Esophagus muscularis mucosa (tissue), 4 donors: ENCODE measurements around the gene HERPUD1. TPM values are rescaled to one million over a fixed set of nuclear protein-coding genes. Genes with fewer than 3 reads are reported as not detected.
A peak's percentile ranks its signal among the peaks of the same experiment; 100 is the strongest.

ENCODE experiments used
- DNase-seq: peaks from one replicate; pipeline ENCODE4 v3.0.0-alpha.2; 2017; ENCODE audit errors: extremely low spot score
- H3K27ac ChIP-seq, 4 donors: fragments of 200-600 bp; sonication (generic); replicated peaks in 1 of 4; 1 replicate in 3 of 4; 2 replicates in 1 of 4; pipeline ENCODE4 v1.5.1; 2016 to 2019; ENCODE audit warnings: mild to moderate bottlenecking in 1 of 4
- H3K27me3 ChIP-seq, 4 donors: fragments of 200-600 bp; sonication (generic); one replicate each; pipeline versions ENCODE4 v1.5.1 to v1.6.0; 2016 to 2019
- H3K36me3 ChIP-seq, 4 donors: fragments of 200-600 bp; sonication (generic); one replicate each; pipeline ENCODE4 v1.5.1; 2016 to 2019
- H3K4me1 ChIP-seq, 4 donors: fragments of 200-600 bp; sonication (generic); one replicate each; pipeline ENCODE4 v1.5.1; 2016 to 2019
- H3K4me3 ChIP-seq, 4 donors: fragments of 200-600 bp; sonication (generic); 1 replicate in 2 of 4; 2 replicates in 2 of 4; pipeline ENCODE4 v1.5.1; 2016 to 2019; ENCODE audit warnings: mild to moderate bottlenecking in 4 of 4, moderate library complexity in 1 of 4
- H3K9me3 ChIP-seq, 4 donors: fragments of 200-600 bp; sonication (generic); 1 replicate in 3 of 4; 2 replicates in 1 of 4; pipeline ENCODE4 v1.5.1; 2016 to 2019
- EP300 ChIP-seq: sonication (generic); formaldehyde crosslinking; IDR thresholded peaks from one replicate; pipeline ENCODE4 v1.6.1; 2017; ENCODE audit warnings: antibody characterized with exemption
- POLR2A ChIP-seq: fragments of 450-650 bp; IDR thresholded peaks from one replicate; pipeline ENCODE4 v1.6.1; 2017; ENCODE audit warnings: antibody characterized with exemption, moderate library complexity, mild to moderate bottlenecking, low read depth
- POLR2AphosphoS5 ChIP-seq, 2 donors: sonication (generic); formaldehyde crosslinking; IDR thresholded peaks; one replicate each; pipeline ENCODE4 v1.6.1; 2017; ENCODE audit warnings: antibody characterized with exemption in 2 of 2
- WGBS: methylation state at CpG from one replicate; pipeline ENCODE4 v1.1.5; 2018; 5-methylcytosine and 5-hydroxymethylcytosine counted together
- intact Hi-C: fragments of 100-400 bp; cut with DNase I; formaldehyde crosslinking; loops from one replicate; pipeline ENCODE4 v1.15.1; 2023
- total RNA-seq, 4 donors: library from RNA; depleted of rRNA; stranded (reverse); fragments of >200 nt; gene quantifications; one replicate each; pipeline versions ENCODE4 v1.1.0 to v1.2.1, GENCODE V29; 2016
- TF ChIP-seq, protein P1 (sequence below), 3 experiments: fragments of 200-600 bp in 2 of 3; fragments of 450-650 bp in 1 of 3; sonication (generic) in 2 of 3; IDR thresholded peaks; one replicate each; pipeline ENCODE4 v1.5.1; 2017 to 2019; ENCODE audit warnings: antibody characterized with exemption in 3 of 3, mild to moderate bottlenecking in 2 of 3, moderate library complexity in 1 of 3

HERPUD1 gene
- total RNA-seq, 4 donors from 2014 or later, result 64.0 to 99.7 (median 71.5) TPM

DNA sequence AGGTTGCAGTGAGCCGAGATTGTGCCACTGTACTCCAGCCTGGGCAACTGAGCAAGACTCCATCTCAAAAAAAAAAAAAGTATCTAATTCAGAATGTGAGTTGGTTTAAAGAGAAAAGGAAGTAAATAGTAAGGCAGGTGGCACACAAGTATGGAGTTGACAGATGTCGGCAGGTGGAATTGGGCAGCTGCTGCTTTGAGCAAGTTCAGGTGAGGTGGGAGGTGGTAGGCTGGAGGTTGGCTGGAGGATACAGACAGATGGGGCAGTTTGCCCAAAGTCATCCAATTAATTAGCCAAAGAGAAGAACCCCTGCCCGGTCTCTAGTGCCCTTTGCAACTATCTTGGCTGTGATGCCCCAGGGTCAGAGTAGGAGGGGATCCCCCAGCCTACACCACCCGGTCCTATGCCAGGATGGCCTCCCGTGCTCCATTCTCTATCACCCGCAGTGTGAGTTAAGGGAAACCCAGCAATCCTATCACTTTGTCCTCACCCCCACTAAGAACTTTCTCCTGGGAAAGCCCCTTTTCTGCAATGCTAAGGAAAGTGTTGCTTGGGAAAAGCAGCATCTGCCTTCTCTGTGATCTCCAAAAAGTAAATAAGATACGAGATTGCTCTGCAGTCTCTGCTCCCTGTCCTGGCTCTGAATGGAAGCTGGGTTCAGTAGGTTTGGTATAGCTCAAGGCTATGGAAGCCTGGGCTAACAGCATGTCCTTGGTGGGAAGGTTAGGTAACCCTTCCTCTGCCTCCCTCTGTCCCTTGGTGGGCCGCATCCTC is 34.7 kb upstream of the HERPUD1 start:
- Histone ChIP-seq H3K4me3 (no peak overlapping the region), H3K4me1 (no peaks in the 10 kb centered on the region), H3K27ac (no peak overlapping the region), H3K9me3 (no peaks in the 10 kb centered on the region), H3K27me3 (no peaks in the 10 kb centered on the region), H3K36me3 (no peaks in the 10 kb centered on the region)
- WGBS, result 88% methylated on average over 8 of the region's 8 CpGs
- DNase-seq, result no peak
- intact Hi-C loops, result no loop called here
- TF ChIP-seq, protein P1, sequence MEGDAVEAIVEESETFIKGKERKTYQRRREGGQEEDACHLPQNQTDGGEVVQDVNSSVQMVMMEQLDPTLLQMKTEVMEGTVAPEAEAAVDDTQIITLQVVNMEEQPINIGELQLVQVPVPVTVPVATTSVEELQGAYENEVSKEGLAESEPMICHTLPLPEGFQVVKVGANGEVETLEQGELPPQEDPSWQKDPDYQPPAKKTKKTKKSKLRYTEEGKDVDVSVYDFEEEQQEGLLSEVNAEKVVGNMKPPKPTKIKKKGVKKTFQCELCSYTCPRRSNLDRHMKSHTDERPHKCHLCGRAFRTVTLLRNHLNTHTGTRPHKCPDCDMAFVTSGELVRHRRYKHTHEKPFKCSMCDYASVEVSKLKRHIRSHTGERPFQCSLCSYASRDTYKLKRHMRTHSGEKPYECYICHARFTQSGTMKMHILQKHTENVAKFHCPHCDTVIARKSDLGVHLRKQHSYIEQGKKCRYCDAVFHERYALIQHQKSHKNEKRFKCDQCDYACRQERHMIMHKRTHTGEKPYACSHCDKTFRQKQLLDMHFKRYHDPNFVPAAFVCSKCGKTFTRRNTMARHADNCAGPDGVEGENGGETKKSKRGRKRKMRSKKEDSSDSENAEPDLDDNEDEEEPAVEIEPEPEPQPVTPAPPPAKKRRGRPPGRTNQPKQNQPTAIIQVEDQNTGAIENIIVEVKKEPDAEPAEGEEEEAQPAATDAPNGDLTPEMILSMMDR (IDR thresholded peaks at IDR 0.05), result no peak
- TF ChIP-seq EP300 (no peak), POLR2A (no peak), POLR2AphosphoS5 (IDR thresholded peaks at IDR 0.05) (no peak)

DNA sequence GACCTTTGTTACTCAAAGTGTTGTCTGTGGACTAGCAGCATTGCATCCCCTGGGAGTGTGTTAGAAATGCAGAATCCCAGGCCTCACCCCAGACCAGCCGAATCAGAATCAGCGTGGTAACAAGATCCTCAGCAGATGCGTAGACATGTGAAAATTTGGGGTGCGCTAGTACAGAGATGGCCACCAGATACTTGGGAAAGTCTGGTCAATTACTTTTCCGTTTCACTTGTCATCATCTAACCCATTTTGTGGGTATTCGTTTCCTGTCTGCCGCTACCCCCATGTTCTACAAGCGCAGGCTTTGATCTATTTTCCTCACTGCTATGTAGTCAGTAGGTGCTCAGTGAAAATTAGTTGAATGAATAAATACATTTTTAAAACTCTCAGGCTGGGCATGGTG is 33.1 kb upstream of the HERPUD1 start:
- WGBS, result 86% methylated on average over 8 of the region's 8 CpGs
- Histone ChIP-seq H3K4me3 (no peak overlapping the region), H3K4me1 (no peaks in the 10 kb centered on the region), H3K36me3 (no peaks in the 10 kb centered on the region), H3K27me3 (peaks cover 0 to 13% (median 0%) of the 10 kb centered on the region in 4 donors), H3K27ac (no peak overlapping the region), H3K9me3 (no peaks in the 10 kb centered on the region)
- no peak for DNase-seq
- intact Hi-C loops, result no loop called here
- TF ChIP-seq POLR2A, result no peak
- TF ChIP-seq EP300, result no peak
- TF ChIP-seq POLR2AphosphoS5 (IDR thresholded peaks at IDR 0.05), result no peak
- TF ChIP-seq, protein P1 (IDR thresholded peaks at IDR 0.05), result no peak

DNA sequence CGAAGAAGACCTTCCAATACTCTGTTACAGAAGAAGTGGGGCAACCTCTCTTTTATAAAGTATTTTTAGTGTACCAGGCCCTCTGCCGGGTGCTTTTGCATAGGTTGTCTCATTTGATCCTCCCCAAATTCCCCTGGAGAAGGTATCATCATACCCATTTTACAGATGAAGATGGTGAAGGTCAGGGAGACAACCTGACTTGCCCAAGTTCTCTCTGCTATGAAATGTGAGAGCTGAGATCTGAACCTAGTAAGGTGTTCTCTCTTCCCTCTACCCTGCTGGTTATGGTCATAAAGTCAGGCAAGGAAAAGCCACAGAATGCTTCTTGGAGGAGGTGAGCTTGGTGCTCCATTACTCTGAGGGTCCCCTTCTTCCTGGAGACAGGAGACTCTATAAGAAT is 28.1 kb upstream of the HERPUD1 start:
- Histone ChIP-seq H3K4me1 (no peaks in the 10 kb centered on the region), H3K27me3 (peaks cover 0 to 14% (median 0%) of the 10 kb centered on the region in 4 donors), H3K36me3 (no peaks in the 10 kb centered on the region), H3K27ac (no peak overlapping the region), H3K9me3 (no peaks in the 10 kb centered on the region), H3K4me3 (no peak overlapping the region)
- WGBS, result 95% methylated on average over 2 of the region's 2 CpGs
- TF ChIP-seq POLR2A, result no peak
- TF ChIP-seq EP300, result no peak
- no peak for TF ChIP-seq POLR2AphosphoS5 (IDR thresholded peaks at IDR 0.05)
- intact Hi-C loops, result no loop called here
- DNase-seq, result no peak

DNA sequence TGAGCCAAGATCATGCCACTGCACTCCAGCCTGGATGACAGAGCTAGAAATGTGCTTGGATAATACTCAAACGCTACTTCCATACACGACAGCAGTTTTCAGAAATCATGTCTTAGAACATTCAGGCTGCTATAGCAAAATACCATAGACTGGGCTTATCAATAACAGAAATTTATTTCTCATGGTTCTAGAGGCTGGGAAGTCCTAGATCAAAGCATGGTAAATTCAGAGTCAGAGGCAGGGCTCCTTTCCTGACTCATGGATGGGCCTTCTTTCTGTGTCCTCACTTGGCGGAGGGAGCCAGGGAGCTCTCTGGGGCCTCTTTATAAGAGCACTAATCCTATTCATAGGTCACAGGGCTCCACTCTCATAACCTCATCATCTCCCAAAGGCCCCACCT is 24.5 kb upstream of the HERPUD1 start:
- intact Hi-C loops, result no loop called here
- TF ChIP-seq POLR2AphosphoS5 (IDR thresholded peaks at IDR 0.05) (no peak), POLR2A (no peak), EP300 (no peak)
- TF ChIP-seq, protein P1 (IDR thresholded peaks at IDR 0.05), result no peak
- peaks cover 0 to 21% (median 0%) of the 10 kb centered on the region in 4 donors for H3K27me3 ChIP-seq

DNA sequence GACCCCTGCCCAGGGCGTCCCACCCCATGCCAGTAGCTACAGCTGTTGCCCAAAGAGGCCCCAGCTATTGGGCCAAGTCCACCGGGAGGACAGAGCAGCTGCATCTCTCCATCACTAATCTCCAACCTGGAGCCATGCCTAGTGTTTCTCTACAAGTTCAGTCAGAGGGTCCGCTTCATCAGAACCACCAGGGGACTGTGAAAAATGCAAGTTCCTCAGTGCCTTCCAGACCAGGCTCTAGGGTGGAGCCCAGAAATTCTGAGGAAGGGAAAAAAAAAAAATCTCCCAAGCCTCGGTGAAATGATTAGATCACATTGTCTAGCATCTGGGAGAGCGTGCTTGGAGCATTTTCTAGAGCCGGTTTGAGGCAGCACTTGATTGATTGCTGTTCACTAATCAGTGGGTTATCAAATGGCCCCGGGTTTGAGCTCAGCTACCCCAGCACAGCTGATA is 22.4 kb upstream of the HERPUD1 start:
- no peak overlapping the region for H3K4me3 ChIP-seq
- H3K9me3 ChIP-seq, result no peaks in the 10 kb centered on the region
- H3K4me1 ChIP-seq, result peaks cover 5 to 11% (median 6%) of the 10 kb centered on the region in 4 donors
- H3K36me3 ChIP-seq, result no peaks in the 10 kb centered on the region
- WGBS, result 59% methylated on average over 7 of the region's 7 CpGs
- intact Hi-C loops, result no loop called here
- no peak for DNase-seq
- H3K27me3 ChIP-seq, result peaks cover 0 to 9% (median 0%) of the 10 kb centered on the region in 4 donors
- peak overlapping the region in 1 of 4 donors; percentile 31 for H3K27ac ChIP-seq
- TF ChIP-seq POLR2A, result no peak

More for the DNA sequence above, 24.5 kb upstream of the HERPUD1 start:
- peaks cover 0 to 11% (median 5%) of the 10 kb centered on the region in 4 donors for H3K4me1 ChIP-seq
- no peak for DNase-seq
- no peak overlapping the region for H3K4me3 ChIP-seq
- no peaks in the 10 kb centered on the region for H3K9me3 ChIP-seq
- H3K27ac ChIP-seq, result no peak overlapping the region
- WGBS, result 100% methylated on average over 3 of the region's 3 CpGs
- H3K36me3 ChIP-seq, result no peaks in the 10 kb centered on the region
